Stromal cell of bone marrow (primary cell): ENCODE data around the gene KRT26.
"Not testable (repeated sequence)": the region's sequence is repeated elsewhere in the genome, so short reads cannot be mapped to it uniquely, and the experiment has no call there.

Source experiments
- DNase-seq: peaks from one replicate; pipeline ENCODE4 v3.0.0-alpha.2; 2012; ENCODE audit warnings: low read depth

Gene KRT26

GRCh38 chr17:40772101-40772500 lies at the start of gene KRT26:
Gene KRT26, minus strand, starts transcription at chr17:40772201. Its CDS starts 88 bp downstream, at chr17:40772113.
- no peak for DNase-seq

DNA sequence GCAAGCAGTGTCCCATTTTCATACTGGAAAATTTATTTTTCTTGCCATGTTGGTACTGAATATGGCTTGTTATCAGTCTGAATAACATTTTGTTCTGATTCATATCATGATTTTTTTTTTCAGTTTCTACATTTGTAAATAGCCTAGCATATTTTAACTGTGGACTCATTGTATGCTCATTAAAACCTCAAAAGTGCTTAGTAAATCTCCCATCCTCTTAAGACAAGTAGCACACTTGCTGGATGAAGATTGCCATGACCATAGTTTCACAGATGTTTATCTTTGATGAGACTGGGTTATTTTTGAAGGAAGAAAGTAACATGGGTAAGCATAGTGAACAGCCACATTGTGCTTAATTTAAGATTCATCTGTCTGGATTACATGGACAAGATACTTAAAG lies 49.5 kb upstream of the KRT26 start:
- no peak for DNase-seq

DNA sequence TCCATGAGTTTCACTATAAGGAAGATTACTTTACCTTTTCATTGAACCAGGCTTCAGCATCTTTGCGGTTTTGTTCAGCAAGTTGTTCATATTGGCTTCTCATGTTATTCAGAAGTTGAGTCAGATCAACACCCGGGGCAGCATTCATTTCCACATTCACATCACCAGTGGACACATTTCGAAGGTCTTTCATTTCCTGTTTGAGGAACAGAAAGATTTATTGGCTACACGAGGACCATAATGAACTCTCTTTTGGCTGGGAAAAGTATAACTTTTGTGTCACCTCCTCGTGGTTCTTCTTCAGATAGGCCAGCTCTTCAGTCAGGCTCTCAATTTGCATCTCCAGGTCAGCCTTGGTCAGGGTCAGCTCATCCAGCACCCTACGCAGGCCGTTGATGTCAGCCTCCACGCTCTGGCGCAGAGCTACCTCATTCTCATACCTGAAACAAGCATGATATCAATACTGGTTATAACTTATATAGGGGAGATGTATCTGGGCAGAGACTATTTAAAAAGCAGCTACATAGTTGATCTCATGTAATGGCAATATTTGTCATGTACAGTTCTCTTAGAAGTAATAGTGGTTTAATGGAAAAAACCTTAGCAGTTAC lies 48.3 kb upstream of the KRT26 start:
- no peak for DNase-seq

- no peak for DNase-seq
Observed at GRCh38 chr17:40819528-40820125, 47.6 kb upstream of the KRT26 start.

DNA sequence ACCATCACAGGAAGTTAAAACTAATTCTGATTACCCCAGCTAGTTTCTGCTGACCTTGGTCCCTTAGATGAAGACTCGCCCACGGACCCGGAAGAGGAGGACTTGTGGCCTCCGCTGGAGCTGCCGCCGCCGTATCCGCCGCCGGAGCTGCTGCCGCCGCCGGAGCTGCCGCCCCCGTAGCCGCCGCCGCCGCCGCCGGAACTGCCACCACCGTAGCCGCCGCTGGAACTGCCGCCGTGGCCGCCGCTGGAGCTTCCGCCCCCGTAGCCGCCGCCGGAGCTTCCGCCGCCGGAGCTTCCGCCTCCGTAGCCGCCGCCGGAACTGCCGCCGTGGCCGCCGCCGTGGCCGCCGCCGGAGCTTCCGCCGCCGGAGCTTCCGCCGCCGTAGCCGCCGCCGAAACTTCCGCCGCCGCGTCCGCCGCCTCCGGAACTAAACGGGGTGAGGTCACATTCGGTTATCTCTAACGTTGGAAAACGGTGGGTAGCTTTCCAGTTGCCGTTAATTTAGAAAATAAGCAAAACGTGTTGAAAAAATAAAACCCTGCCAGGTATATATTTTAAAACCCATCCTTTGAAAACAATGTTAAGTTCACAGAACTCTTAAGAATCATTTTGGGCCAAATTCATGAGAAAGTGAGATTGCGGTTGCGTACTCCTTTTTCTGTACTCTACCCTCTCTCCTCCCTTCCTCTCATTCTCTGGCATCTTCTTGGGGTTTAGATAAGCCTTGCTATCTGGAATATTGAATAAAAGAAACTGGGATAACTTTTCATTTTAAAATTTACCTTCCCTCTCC lies 46.9 kb upstream of the KRT26 start:
- peak; percentile 72 for DNase-seq

DNA sequence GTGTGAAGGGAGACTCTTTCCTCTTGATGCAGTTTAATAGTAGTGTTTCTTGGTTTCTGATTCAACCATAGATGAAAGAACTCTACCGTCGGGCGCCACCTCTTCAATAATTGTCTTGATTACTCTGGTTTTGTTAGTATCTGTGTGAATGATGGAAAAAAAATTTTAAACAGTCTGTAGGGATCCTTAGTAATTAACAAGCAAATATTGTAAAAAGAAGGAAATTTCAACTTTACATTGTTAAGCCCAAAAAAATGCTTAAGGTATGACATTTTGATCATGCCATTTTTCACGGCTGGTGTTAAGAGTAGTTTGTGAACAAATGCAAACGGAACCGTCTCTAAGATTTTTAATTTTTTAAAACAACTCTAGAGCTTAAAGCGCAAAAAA lies 46.3 kb upstream of the KRT26 start:
- DNase-seq: no peak

DNA sequence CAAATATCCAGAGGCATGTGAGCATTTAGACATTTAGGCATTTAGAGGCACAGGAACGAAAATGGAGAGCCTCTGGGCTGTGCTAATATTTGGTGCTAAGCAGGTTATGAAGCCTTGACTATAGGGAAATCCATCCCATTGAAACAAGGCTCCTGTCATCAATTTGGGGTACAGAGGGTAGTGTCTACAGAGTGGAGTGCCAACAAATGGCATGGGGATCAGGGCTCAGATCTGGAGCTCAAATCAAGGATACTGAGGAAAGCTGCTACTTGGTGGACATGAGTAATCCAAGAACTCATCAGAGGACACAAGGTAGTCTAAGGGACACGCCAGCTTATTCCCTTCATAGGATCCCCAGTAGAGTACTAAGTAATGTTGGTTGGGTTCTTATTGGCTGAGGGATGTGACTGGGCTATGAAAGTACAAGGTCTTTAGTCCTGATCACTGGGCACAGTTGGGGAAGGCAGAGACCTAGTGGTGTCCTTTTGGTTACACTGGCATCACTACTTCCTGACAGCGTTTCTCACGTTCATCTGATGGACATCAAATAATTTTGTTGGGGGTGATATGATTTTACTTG lies 45.2 kb upstream of the KRT26 start:
- no peak for DNase-seq

DNA sequence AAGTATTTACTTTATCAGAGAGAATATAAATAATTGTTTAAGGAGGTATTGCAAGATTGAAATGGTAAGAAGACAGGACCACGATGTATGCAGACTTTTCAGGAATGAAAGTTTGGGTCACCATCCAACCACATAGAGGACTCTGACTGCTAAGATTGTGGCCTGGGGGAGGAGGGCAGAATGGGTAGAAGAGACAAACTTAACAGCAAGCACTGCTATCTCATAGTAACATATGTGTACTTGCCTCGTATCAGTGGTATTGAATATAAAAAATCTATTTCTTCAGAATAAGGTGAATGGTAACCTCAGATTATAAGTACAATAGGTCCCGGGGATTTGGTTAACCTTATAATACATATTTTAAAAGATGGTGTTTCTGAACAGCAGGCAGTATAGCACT lies 44.6 kb upstream of the KRT26 start:
- DNase-seq: no peak

GRCh38 chr17:40815381-40815780 lies 43.4 kb upstream of the KRT26 start:
- no peak for DNase-seq

DNA sequence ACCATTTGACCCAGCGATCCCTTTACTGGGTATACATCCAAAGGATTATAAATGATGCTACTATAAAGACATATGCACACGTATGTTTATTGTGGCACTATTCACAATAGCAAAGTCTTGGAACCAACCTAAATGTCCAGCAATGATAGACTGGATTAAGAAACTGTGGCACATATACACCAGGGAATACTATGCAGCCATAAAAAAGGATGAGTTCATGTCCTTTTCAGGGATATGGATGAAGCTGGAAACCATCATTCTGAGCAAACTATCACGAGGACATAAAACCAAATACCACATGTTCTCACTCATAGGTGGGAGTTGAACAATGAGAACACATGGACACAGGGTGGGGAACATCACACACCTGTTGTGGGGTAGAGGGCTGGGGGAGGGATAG lies 42.7 kb upstream of the KRT26 start:
- not testable (repeated sequence) for DNase-seq

DNA sequence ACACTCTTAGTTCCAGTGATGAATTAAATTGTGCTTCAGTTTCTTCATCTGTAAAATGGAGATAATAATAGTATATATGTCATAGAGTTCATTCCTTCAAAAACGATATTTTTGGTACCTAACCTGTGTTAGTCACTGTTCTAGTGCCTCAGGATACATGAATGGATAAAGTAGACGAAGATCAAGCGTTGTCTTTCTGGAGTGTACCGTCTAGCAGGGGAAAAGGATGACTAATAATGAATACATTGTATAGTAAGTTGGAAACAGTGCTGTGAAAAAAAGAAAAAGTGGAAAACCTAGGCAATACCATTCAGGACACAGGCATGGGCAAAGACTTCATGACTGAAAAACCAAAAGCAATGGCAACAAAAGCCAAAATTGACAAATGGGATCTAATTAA lies 41.8 kb upstream of the KRT26 start:
- DNase-seq: no peak

DNA sequence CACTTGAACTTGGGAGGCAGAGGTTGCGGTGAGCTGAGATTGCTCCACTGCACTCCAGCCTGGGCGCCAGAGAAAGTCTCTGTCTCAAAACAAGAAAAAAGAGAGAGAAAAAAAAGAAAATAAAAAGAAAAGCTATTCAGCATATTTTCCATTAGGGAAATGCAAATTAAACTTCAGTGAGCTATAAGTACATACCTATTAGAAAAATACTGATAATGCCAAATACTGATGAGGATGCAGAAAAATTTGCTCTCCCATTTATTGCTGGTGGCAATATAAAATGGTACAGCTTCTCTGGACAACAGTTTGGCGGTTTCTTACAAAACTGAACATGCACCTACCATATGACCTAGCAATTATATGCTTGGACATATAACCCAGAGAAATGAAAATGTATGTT lies 40.6 kb upstream of the KRT26 start:
- DNase-seq: no peak

GRCh38 chr17:40810494-40810893 lies 38.5 kb upstream of the KRT26 start:
- no peak for DNase-seq

DNA sequence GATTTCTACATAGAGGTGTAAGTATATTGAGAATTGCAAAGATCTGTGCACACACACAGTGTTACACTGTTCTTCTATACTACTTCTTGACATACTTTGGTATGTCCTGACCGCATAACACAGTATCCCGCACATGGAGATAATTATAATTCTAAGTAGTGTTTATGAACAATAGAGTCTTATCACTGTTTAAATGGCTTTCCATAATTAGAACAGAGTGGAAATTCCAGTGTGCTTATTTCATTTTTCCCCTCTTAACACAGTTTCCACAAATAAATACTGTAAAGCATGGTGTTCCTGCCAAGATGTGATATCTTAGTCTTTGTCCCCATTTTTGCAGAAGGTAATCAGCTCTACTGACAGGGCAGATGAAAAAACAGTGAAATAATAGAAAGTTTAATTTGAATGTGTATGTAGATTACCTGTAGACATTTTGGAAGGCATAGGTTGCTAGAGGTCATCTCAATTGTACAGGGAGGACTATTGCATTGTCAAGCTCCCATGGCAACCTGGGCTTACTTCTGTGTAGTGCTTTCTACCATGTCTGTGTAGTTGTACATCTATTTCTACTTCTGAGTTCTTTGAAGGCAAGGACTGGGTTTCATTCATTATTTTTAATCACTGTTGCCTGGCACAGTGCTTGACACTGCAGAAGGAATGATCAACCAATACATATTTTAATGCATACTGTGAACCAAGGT lies 37.9 kb upstream of the KRT26 start:
- DNase-seq: no peak

DNA sequence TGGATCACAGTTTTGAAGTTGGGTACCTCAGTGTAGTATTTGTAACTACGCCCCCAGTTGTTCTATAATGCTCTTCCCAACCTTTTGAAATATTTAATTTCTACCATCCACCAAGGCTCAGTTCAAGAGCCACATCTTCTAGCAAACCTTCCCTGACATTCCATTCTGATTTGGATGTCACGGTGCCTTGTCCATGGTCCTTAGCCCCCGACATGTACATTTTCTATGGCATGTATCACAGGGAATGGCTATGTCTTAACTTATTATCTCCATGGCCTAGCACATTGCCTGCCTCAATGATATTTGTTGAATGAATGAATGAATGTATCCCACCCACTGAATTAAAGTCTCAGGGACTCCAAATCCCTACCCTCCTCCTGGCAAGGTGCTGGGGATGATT lies 34.1 kb upstream of the KRT26 start:
- DNase-seq: no peak

GRCh38 chr17:40803617-40804082 lies 31.6 kb upstream of the KRT26 start:
- DNase-seq: no peak

- DNase-seq: no peak
Observed at GRCh38 chr17:40801157-40801556, 29.2 kb upstream of the KRT26 start.

- no peak for DNase-seq
Observed at GRCh38 chr17:40800381-40800780, 28.4 kb upstream of the KRT26 start.

GRCh38 chr17:40799859-40800258 lies 27.9 kb upstream of the KRT26 start, which contains the start of gene KRT28:
Gene KRT28, minus strand, starts transcription at chr17:40799959. Its CDS starts 66 bp downstream, at chr17:40799893.
- no peak for DNase-seq

GRCh38 chr17:40796846-40797245 lies 24.8 kb upstream of the KRT26 start:
- DNase-seq: no peak

- DNase-seq: no peak
Observed at GRCh38 chr17:40795019-40795667, 23.1 kb upstream of the KRT26 start.

- DNase-seq: no peak
Observed at GRCh38 chr17:40794466-40794865, 22.5 kb upstream of the KRT26 start.
